HG02981 (cell line): ENCODE measurements around the gene RASSF8.
A peak's percentile ranks its signal among the peaks of the same experiment; 100 is the strongest.
"Not testable (repeated sequence)": the region's sequence is repeated elsewhere in the genome, so short reads cannot be mapped to it uniquely, and the experiment has no call there.

Source experiments
- ATAC-seq: cut with Tn5 transposase; IDR thresholded peaks from one replicate; pipeline ENCODE4 v1.9.1; 2021; ENCODE audit warnings: mild to moderate bottlenecking, moderate library complexity; ENCODE audit not compliant: unreplicated experiment

Gene RASSF8

DNA sequence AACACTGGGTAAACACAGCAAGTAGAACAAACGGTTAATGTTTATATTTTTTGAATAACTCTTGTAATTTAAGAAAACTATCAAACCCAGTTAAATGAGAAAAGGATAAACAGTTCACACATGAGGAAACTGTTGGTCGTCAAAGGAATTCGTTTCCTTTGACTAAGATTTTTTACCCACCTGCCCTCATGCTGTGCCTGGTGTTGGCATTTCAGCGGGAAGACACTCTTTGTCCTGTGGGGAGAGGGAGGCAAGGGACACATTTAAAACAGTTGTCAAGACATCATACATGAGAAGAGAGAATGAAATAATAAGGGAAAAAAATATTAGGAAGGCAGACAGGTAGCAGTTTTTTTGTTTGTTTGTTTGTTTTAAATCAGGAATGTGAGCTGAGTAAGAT is 95.9 kb downstream of the RASSF8 start:
- no peak for ATAC-seq

DNA sequence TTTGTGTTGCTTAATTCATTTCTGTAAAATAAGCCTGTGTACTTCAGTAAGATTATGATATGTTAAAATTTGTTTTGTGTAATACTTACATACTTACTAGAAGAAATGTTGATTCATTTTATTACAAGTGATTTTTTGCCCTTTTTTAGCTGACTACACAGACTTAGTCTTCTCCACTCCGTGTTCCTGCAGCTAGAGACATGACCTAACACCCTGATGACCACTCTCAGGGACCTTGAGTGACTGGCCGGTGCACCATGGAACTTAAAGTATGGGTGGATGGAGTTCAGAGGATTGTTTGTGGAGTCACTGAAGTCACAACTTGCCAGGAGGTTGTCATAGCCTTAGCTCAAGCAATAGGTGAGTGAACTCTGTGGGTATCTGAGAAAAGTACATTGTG is 96.6 kb downstream of the RASSF8 start:
- ATAC-seq: no peak

DNA sequence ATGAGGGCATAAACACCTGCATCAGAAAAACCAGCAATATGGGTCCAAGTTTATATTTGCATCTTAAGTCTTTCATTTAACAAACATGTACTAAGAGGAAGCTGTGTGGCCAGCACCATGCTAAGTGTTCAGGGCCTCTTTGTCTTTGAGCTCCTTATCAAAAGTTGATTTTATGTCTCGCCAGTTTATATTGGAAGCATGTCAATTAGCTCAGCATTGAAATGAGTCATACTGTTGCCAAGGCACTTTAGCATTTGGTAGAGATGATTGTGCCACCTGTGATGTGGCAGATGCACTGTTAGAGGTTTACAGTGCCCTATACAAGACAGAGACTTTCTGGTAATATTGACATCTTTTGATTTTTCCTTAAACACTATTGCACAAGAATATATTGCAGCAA is 97.9 kb downstream of the RASSF8 start:
- no peak for ATAC-seq

DNA sequence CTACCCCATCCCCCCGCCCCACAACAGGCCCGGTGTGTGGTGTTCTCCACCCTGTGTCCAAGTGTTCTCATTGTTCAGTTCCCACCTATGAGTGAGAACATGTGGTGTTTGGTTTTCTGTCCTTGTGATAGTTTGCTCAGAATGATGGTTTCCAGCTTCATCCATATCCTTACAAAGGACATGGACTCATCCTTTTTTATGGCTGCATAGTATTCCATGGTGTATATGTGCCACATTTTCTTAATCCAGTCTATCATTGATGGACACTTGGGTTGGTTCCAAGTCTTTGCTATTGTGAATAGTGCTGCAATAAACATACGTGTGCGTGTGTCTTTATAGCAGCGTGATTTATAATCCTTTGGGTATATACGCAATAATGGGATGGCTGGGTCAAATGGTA is 98.8 kb downstream of the RASSF8 start:
- not testable (repeated sequence) for ATAC-seq

DNA sequence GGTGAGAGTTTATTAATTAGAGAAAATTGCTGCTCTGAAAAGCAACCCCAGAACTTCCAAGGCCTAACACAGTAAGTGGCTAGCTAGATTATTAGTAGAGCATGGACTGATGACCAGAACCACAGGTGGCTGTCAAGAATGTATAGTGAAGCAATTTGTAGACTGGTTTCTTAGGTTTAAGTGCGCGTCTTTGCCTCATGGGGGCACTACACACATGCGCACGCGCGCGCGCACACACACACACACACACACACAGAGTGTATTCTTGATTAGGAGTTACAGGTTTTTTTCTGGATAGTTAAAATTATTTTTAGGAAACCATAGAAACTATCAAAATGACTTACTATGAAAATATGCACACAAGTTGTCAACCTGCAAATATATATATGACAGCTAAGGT is 99.8 kb downstream of the RASSF8 start:
- no peak for ATAC-seq

DNA sequence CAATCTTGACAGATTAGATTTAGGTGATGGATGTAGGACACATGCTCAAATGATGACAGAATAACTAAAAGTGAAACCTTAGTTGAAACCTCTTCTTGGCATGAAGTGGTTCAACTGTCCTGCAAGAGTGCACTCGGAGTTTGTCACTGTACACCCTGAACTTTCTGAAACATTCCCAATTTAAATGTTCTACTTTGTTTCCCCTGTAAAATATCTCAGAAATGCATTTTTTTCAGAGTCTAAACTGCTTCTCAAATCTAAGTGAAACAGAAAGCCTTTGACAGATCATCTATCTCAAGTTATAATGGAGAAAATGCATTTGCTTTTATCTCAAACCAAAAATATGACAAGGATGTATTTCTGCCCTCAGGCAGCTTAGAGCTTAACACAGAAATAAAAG is 100.3 kb downstream of the RASSF8 start:
- ATAC-seq: no peak

DNA sequence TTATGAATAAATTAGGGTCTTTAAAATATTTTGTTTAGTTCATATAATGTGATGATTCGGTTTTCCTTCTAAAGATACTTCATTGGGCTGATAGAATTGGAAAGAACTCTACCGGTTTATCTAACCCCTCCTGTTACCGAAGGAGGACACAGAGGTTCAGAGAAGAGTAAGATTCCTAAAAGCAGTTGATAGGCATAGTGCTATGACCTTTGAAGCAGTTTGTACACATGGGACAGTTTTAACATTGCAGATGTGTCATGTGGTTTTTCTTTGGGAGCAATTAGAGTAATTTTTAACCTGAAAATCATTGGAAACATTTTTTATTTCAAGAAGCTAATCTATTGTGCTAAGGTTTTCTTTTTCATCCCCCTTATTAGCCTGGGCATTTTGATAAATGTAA is 103.5 kb downstream of the RASSF8 start:
- no peak for ATAC-seq

DNA sequence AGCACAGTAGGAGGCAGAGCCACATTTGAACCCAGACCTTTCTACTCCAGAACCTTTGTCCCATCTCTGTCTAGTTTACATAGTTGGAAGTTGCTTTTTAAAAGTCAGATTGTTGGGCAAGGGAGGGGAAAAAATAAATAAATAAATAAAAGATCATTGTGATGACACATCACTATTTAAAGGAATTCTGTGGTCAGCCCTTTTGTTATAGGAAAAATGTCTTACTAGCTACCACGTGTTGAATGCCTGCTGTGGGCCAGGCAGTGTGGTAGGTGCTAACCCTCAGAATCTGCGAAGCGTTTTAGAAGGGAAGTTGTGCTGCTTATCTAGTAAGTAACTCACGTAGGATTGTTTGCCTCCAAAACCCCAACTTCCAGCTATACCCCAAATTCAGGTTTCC is 104.1 kb downstream of the RASSF8 start:
- ATAC-seq: no peak

DNA sequence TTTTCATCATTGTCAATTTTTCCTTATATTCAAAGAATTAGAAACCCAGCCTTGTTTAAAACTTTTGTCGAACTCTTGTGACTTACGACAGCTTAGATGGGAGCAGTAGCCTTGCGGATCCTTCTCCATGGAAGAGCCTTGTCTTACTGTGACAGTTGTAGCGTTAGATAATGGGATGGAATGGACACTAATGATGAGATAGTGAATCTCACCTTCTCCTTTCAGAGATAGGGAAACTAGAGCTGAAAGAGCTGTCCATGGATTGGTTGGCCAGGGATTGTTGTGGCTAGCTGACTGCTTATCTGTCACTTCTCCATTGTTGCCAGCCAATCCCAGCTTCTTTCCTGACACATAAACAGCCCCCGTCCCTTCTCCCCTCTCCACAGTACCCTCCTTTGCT is 107.0 kb downstream of the RASSF8 start:
- no peak for ATAC-seq

DNA sequence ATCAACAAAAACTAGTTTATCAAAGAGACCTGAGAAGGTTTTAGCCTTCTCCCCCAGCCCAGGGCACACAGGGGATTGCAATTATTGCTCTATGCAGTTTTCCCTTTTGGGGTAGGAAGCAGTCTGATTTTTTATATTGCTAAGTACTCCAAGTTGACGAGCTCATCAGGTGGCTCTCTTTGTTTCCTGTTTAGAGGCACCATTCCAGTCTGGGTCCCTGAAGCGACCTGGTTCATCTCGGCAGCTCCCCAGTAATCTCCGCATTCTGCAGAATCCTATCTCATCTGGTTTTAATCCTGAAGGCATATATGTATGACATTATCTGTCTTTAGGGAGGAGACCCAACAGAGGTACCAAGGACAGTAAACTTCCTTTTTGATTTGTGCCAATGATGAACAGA is 110.0 kb downstream of the RASSF8 start:
- no peak for ATAC-seq

DNA sequence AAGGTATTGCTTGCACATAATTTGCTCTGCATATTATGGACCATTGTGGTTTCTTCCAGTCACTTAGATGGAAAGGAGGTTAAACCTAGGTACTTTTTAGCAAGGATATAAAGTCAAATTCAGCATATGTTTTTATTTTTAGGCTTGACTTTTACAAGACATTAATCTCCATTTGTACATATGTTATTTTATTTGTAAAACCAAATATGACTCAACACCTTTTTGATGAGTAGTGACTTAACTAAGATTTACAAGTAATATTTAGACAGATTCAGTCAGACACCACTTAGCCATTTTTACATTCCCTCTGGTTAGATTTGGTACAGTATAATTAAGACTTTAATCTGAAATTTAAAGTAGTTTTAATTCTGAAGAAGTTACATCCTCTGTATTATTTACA is 111.3 kb downstream of the RASSF8 start:
- ATAC-seq: no peak

DNA sequence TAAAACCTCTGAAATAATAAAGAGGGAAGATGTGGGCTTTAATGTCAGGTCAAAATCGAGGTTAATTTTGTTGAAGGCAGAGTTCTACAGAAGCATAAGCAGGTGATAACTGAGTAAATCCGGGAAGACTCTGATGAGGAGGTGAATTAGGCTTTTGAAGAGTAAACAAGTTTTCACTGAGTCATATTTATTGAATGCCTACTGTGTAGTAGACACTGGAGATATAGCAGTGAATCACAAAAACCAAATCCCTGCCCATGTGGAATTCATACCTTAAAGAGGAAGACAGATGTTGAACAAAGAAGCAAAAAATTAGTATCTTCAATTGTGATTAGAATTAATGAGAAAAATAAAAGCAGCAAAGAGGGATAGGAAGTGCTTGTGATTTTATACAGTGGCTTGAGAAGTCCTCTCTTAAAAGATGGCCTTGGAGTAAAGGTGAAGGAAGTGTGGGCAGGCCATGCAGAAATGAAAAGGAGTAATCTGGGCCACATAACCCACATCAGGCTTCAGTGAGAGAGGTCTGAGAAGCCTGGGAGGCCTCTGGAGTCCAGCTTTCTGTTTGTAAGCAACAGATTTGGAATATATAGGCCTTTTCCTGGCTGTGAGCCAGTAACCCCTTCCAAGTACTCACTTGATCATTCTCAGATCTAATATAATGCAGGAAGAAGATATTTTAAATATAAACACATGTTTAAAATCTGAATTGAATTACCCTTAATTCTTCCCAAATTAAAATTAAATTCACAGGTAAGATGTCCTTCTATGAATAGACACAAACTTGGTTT is 119.6 kb downstream of the RASSF8 start:
- ATAC-seq: no peak

DNA sequence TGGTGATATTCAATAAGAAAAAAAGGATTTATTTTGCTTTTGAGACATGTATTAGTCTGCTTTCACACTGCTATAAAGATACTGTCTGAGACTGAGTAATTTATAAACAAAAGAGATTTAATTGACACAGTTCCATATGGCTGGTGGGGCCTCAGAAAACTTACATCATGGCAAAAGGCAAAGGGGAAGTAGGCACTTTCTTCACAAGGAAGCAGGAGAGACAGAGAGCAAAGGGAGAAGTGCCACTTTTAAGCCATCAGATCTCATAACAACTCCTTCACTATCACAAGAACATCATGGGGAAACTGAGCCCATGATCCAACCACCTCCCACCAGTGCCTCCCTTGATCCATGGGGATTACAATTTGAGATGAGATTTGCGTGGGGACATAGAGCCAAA is 122.4 kb downstream of the RASSF8 start:
- no peak for ATAC-seq

DNA sequence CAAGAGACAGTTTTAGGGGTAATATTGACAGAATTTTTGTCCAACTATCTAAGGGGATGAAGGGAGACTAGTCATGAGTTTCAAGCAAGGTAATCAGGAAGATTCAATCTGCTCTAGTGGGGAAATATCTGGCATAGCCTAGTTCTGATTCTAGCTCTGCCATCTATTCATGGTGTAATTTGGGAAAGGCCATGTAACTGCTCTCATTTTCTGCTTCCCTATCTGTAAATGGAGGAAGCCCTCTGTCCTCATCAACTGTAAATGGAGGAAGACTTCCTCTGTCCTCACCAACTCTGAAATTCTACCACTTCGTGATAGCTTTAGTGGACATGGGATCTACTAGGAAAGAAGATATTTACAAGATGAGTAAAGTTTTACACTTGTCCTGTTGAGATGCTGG is 128.5 kb downstream of the RASSF8 start:
- no peak for ATAC-seq

DNA sequence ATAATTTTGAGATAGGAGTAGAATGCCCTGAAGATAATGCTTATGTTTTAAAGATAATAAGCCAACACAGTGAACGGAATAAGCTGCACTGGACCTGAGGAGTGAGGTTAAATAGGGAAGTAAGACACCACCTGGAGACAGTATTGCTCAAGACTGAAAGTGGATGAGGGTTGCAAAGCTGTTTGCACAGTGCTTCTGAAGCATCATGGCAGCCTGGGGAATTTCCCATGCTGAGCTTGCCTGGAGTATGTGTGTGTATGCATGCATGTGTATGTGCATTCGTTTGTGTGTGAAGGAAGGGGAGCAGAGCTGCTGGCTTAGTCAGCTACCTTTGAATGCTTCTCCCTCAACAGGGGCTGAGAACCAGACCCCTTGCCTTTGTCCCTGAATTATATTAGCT is 130.5 kb downstream of the RASSF8 start:
- ATAC-seq: peak; percentile 97

DNA sequence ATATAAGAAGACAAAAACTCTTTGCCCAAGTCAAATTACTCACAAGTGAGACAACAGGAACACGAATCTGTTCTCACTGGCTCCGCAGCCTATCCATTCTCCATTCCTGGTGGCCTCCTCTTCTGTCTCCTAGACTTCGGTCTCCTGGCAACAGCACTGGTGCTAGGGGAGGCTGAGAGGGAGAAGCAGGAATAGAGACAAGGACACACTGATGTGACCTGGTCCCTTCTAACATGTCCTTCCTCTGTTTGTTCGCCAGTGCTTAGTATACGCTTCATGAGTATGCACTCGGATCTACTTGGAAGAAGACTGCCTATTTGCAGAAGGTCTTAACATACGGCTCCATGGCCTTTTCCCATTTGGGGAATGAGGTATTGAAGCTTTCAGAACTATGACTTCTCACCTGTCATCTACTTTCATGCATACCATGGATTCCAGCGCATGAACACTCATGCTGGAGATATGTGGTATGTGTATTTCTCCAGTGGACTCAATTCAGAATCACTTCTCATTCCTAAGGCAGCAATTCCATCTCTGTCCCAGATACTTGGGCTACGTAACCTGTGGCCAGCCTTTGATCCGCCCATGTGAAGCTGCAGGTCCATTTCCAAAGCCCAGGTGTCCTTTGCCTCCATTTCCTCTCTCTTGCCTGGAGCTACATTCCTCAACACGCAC is 132.5 kb downstream of the RASSF8 start:
- ATAC-seq: no peak

DNA sequence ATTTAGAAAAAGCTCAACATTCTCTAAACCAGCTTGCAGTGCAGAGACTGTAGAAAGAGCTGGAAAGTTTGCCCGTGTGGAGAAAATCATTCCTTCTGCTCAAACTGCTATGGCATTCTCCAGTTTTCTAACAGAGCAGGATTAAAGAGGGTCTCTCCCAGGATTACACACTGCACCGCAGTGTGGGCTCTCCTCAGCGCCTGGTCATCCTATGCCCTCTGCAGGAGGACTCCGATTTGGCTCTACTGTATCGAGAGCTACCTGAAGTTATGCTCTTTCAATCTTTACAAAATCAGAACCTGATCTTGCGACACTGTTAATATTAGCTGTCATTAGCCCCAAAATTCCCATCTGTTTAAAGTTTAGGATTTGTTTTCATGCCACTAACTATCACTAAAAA is 133.3 kb downstream of the RASSF8 start:
- no peak for ATAC-seq

DNA sequence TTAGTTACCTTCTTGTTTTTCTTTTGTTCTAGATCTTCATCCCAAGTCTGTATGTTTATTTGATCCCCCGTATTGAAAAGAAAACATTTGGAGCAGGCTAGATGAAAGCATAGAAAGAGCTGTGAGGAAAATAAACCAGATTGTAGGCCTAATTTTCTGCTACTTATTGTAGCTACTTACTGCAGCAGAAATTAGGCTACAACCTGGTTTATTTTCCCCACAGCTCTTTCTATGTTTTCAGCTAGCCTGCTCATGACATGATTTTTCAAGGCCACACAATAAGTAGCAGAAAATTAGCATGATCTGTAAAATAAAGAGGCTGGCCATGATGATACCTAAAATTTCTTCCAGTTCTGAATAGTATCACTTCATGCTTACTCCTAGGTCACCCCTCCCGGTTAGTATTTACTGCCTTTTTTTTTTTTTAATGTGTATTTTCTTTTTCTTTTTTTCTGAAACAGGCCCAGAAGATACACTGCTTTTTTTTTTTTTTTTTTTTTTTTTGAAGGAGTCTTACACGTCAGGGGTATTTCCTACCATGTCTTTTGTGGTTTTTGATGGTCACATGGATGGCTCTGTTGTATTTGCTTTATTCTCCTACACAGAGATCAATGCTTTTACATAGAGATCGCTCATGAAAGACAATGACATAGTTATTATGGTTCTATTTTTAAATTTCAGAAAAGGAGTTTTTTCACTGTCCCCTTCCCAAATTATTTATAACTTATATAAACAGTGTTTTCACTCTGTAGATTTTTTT is 134.0 kb downstream of the RASSF8 start:
- no peak for ATAC-seq

DNA sequence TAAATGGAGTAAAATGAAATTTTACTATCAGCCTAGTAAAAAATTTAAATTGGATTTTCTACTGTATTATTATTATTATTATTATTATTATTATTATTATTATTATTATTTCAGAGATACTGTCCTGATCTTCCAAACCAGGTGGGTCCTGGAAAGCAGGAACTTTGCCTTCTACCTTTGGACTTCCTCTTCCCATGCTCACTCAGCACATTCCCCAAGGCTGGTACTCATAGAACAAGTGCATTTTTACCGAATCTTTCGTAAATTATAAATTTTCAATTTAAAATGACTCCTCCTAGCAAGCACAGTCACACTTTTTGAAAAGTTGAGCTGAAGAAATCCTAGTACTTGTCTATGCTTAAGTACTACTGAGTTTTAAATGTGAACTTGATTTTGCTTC is 136.7 kb downstream of the RASSF8 start:
- ATAC-seq: no peak

DNA sequence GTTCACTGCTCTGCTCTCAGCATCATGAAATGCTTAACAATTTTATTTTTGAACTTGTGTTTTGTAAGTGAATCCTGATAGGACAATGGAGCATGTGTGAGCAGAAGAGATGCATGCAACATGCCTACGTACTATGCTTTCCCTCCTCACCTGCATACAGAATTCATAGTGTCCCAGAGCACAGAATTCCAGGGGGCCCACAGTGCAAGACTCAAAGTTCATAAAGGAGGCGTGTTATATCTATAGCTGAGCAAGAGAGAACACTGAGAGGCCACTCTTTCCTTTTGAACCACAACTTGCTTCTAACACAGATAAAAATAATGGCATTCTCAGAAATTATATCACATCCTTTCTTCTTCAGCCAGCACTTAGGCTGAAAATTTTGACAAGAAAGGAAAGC is 137.6 kb downstream of the RASSF8 start:
- no peak for ATAC-seq

DNA sequence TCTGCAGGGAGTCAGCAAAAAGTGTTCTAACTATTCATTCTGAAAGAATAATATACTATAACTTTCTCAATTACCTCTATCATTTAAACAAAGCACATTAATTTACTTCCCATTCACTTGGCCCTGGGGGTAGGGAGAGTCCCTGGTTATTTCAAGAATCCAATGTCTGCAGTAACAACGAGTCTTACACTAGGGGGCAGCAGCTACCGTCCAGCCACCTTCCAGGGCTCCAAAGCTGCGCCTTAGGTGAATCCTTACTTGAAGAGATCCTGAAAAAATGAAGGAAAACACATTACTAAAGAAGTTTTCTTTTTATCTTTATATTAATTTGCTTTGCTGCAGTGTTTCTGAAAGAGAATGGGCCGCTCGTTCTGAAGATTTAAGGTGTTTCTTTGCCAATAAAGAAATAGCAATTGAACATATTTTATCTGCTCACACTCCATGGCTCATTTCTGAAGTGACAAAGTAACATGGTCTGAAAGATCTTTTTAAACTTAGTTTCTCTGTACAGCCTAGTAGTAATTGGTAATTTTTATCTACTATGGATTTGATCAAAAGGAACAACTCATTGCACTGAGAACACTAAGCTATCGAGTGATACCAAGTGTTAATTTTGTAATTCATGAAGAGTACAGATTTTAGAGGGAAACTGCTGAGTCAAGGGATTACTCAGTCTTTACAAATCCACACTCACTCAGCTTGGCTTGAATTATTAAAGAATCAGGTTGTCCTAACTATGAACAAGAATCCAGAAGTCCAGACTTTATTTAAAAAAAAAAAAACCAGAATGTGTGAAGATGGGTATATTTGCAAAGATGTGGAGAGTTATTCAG is 138.8 kb downstream of the RASSF8 start:
- peak; percentile 73 for ATAC-seq
